ENCODE results near the gene GIN1. TPM values are rescaled to one million over a fixed set of nuclear protein-coding genes. Genes with fewer than 3 reads are reported as not detected.

The GIN1 gene
- total RNA-seq, 1 donor = 5.1 TPM

DNA sequence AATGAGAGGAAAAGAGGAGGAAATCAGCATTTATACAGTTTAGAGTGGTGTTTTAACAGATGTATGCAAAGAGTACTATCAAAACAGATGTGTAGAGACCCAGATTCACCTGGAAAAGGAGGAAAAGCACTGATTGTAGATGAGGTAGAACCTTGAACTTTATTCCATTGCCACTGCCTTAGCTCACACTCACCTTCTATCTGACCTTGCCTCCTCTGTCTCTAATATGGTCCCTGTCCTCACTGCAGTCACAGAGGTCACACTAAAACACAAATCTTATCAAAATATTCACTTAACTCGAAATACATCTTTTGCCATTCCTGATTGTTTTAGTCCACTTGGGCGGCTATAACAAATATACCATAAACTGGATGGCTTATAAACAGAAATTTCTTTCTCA is 7.0 kb downstream of the GIN1 start:
- peaks cover 42% of the 10 kb centered on the region for H3K79me2 ChIP-seq (ENCODE audit: insufficient read depth, low read length)
- TF ChIP-seq, protein P1, sequence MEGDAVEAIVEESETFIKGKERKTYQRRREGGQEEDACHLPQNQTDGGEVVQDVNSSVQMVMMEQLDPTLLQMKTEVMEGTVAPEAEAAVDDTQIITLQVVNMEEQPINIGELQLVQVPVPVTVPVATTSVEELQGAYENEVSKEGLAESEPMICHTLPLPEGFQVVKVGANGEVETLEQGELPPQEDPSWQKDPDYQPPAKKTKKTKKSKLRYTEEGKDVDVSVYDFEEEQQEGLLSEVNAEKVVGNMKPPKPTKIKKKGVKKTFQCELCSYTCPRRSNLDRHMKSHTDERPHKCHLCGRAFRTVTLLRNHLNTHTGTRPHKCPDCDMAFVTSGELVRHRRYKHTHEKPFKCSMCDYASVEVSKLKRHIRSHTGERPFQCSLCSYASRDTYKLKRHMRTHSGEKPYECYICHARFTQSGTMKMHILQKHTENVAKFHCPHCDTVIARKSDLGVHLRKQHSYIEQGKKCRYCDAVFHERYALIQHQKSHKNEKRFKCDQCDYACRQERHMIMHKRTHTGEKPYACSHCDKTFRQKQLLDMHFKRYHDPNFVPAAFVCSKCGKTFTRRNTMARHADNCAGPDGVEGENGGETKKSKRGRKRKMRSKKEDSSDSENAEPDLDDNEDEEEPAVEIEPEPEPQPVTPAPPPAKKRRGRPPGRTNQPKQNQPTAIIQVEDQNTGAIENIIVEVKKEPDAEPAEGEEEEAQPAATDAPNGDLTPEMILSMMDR (IDR thresholded peaks at IDR 0.05; ENCODE audit: extremely low read depth, low read depth, low read length) = no peak
- H3K9me3 ChIP-seq (ENCODE audit: low read depth, low read length) = no peaks in the 10 kb centered on the region
- H3K36me3 ChIP-seq (ENCODE audit: insufficient read depth, low read length) = no peaks in the 10 kb centered on the region
- H3K27ac ChIP-seq (ENCODE audit: low read depth, low read length) = no peak overlapping the region
- no peaks in the 10 kb centered on the region for H3K27me3 ChIP-seq (ENCODE audit: insufficient read depth, low read length)
- no peak overlapping the region for H3K4me3 ChIP-seq (ENCODE audit: insufficient read depth, low read length)
- no peak overlapping the region for H3K4me2 ChIP-seq (ENCODE audit: insufficient read depth, low read length)
- H2AFZ ChIP-seq (ENCODE audit: low read length) = no peak overlapping the region
- no peak for DNase-seq (ENCODE audit: insufficient read length, low spot score, missing footprints)
- H3K4me1 ChIP-seq (ENCODE audit: insufficient read depth, low read length) = no peaks in the 10 kb centered on the region
- H4K20me1 ChIP-seq (ENCODE audit: insufficient read depth, low read length) = no peaks in the 10 kb centered on the region

DNA sequence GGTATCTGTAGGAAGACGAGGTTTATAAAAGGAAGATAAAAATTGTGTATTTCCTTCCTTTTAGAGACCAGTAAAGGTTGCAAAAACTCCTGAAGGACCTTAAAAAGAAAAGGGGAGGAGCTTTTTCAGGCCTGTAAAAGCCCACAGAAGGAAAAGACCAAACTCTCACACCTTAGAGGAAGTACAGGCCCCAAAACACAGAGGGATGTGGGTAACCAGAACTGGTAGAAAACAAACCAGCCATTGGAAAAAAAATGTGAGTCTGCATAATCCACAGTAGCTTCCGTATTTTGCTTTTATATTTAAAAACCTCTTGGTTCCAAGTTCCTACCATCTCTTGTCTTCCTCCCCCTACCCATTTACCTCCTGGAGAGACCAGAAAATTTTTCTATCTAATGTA is 8.5 kb downstream of the GIN1 start:
- Histone ChIP-seq H2AFZ (ENCODE audit: low read length) (no peak overlapping the region), H3K79me2 (ENCODE audit: insufficient read depth, low read length) (peaks cover 32% of the 10 kb centered on the region), H3K4me3 (ENCODE audit: insufficient read depth, low read length) (no peak overlapping the region), H3K36me3 (ENCODE audit: insufficient read depth, low read length) (no peaks in the 10 kb centered on the region), H3K4me1 (ENCODE audit: insufficient read depth, low read length) (no peaks in the 10 kb centered on the region), H3K4me2 (ENCODE audit: insufficient read depth, low read length) (no peak overlapping the region), H4K20me1 (ENCODE audit: insufficient read depth, low read length) (no peaks in the 10 kb centered on the region), H3K27ac (ENCODE audit: low read depth, low read length) (no peak overlapping the region), H3K9me3 (ENCODE audit: low read depth, low read length) (no peaks in the 10 kb centered on the region), H3K27me3 (ENCODE audit: insufficient read depth, low read length) (no peaks in the 10 kb centered on the region)
- TF ChIP-seq, protein P1 (IDR thresholded peaks at IDR 0.05; ENCODE audit: extremely low read depth, low read depth, low read length) = no peak
- no peak for DNase-seq (ENCODE audit: insufficient read length, low spot score, missing footprints)

DNA sequence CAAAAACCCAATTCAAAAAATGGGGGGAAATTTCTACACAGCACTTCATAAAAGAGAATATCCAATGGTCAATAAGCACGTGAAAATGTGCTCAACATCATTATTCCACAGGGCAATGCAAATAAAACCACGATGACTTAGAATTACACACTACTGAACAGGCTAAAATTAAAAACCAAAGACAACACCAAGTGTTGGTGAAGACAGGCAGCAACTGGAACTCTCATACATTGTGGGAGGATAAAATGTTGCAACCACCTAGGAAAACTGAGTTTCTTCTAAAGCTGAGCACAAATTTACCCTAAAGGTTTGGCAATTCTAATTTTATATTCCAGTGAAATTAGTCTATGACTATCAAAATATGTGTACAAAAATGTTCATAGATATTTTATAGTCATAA is 9.5 kb downstream of the GIN1 start:
- H4K20me1 ChIP-seq (ENCODE audit: insufficient read depth, low read length) = no peaks in the 10 kb centered on the region
- no peak overlapping the region for H2AFZ ChIP-seq (ENCODE audit: low read length)
- no peak overlapping the region for H3K4me3 ChIP-seq (ENCODE audit: insufficient read depth, low read length)
- H3K27ac ChIP-seq (ENCODE audit: low read depth, low read length) = no peak overlapping the region
- H3K4me2 ChIP-seq (ENCODE audit: insufficient read depth, low read length) = no peak overlapping the region
- H3K4me1 ChIP-seq (ENCODE audit: insufficient read depth, low read length) = no peaks in the 10 kb centered on the region
- H3K79me2 ChIP-seq (ENCODE audit: insufficient read depth, low read length) = peaks cover 22% of the 10 kb centered on the region
- H3K9me3 ChIP-seq (ENCODE audit: low read depth, low read length) = no peaks in the 10 kb centered on the region
- H3K36me3 ChIP-seq (ENCODE audit: insufficient read depth, low read length) = no peaks in the 10 kb centered on the region
- TF ChIP-seq, protein P1 (IDR thresholded peaks at IDR 0.05; ENCODE audit: extremely low read depth, low read depth, low read length) = no peak
- no peak for DNase-seq (ENCODE audit: insufficient read length, low spot score, missing footprints)
- H3K27me3 ChIP-seq (ENCODE audit: insufficient read depth, low read length) = no peaks in the 10 kb centered on the region

DNA sequence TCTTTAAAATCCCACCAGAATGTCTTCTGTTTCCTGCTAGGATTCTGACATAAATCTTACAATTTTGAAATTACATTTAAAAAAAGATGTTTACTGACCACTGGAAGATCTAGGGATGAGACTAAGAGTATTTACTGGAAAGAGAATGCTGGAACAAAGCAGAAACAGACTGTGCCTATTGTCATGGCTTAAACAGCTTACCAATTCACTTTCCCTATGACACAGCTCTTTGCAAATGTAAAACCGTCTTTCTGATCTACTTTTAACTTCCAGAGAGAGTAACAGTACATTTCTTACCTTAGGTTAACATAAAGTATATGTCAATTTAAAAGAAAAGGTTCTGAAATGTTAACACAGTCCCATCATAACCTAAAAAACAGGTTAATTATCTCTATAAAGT is 10.7 kb downstream of the GIN1 start:
- Histone ChIP-seq H3K4me1 (ENCODE audit: insufficient read depth, low read length) (no peaks in the 10 kb centered on the region), H3K27me3 (ENCODE audit: insufficient read depth, low read length) (no peaks in the 10 kb centered on the region), H3K36me3 (ENCODE audit: insufficient read depth, low read length) (no peaks in the 10 kb centered on the region), H2AFZ (ENCODE audit: low read length) (no peak overlapping the region), H4K20me1 (ENCODE audit: insufficient read depth, low read length) (no peaks in the 10 kb centered on the region), H3K79me2 (ENCODE audit: insufficient read depth, low read length) (peaks cover 12% of the 10 kb centered on the region), H3K9me3 (ENCODE audit: low read depth, low read length) (no peaks in the 10 kb centered on the region), H3K4me3 (ENCODE audit: insufficient read depth, low read length) (no peak overlapping the region), H3K27ac (ENCODE audit: low read depth, low read length) (no peak overlapping the region), H3K4me2 (ENCODE audit: insufficient read depth, low read length) (no peak overlapping the region)
- no peak for DNase-seq (ENCODE audit: insufficient read length, low spot score, missing footprints)
- TF ChIP-seq, protein P1 (IDR thresholded peaks at IDR 0.05; ENCODE audit: extremely low read depth, low read depth, low read length) = no peak

All from osteoblast (primary cell).